GM18508 (cell line): Measurements from ENCODE around the gene ZNF862.

ENCODE experiments used
- ATAC-seq: cut with Tn5 transposase; IDR thresholded peaks from one replicate; pipeline ENCODE4 v1.9.1; 2021; ENCODE audit warnings: moderate number of reproducible peaks; ENCODE audit not compliant: insufficient read depth, unreplicated experiment

The ZNF862 gene

GRCh38 chr7:149809215-149809614 lies 29.0 kb upstream of the ZNF862 start:
- no peak for ATAC-seq

- no peak for ATAC-seq
These were observed 27.0 kb upstream of the ZNF862 start for GRCh38 chr7:149811221-149811620.

GRCh38 chr7:149811831-149812490 lies 26.2 kb upstream of the ZNF862 start:
- no peak for ATAC-seq

GRCh38 chr7:149813254-149814035 lies 24.7 kb upstream of the ZNF862 start:
- no peak for ATAC-seq

- ATAC-seq: no peak
These were observed 23.7 kb upstream of the ZNF862 start for GRCh38 chr7:149814494-149814893.

- ATAC-seq: no peak
These were observed 23.1 kb upstream of the ZNF862 start for GRCh38 chr7:149815121-149815520.

GRCh38 chr7:149815661-149816266 lies 22.4 kb upstream of the ZNF862 start:
- no peak for ATAC-seq

GRCh38 chr7:149816267-149816751 lies 21.9 kb upstream of the ZNF862 start:
- no peak for ATAC-seq

- no peak for ATAC-seq
These were observed 21.4 kb upstream of the ZNF862 start for GRCh38 chr7:149816794-149817193.

- ATAC-seq: no peak
These were observed 20.8 kb upstream of the ZNF862 start for GRCh38 chr7:149817301-149817771.

GRCh38 chr7:149817836-149818535 lies 20.2 kb upstream of the ZNF862 start:
- no peak for ATAC-seq

GRCh38 chr7:149818536-149818840 lies 19.7 kb upstream of the ZNF862 start:
- no peak for ATAC-seq

GRCh38 chr7:149819141-149819960 lies 18.8 kb upstream of the ZNF862 start:
- no peak for ATAC-seq

GRCh38 chr7:149819961-149820340 lies 18.2 kb upstream of the ZNF862 start:
- ATAC-seq: no peak

GRCh38 chr7:149820622-149821190 lies 17.5 kb upstream of the ZNF862 start:
- ATAC-seq: no peak

GRCh38 chr7:149821191-149822148 lies 16.7 kb upstream of the ZNF862 start:
- no peak for ATAC-seq

GRCh38 chr7:149822353-149822943 lies 15.7 kb upstream of the ZNF862 start:
- ATAC-seq: no peak

- ATAC-seq: no peak
These were observed 15.0 kb upstream of the ZNF862 start for GRCh38 chr7:149823191-149823630.
